ENCODE results near the gene NCS1.

DNA sequence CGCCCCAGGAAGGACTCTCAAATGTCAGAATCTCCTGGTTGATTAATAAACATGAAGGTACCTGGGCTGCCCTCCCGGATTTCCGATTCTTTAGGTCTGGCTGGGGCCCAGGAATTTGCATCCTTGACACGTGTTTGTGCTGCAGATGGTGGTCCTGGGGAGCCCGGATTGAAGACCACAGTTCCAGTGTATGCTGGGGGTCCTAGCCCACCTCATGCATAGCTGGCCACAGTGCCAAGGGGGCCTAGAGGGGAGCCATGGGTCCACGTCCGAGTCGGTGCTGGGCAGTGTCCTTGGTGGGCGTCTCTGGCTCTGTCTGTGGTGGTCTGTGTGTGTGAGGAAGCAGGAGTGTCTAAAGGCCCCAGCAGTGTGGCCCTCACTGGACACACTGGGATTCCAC, 3.2 kb downstream of the NCS1 start:
- TF ChIP-seq ZNF837 (tag by site-specific recombination; IDR thresholded peaks at IDR 0.05) (no peak), CTCF (tag by site-specific recombination; IDR thresholded peaks at IDR 0.05) (no peak), PATZ1 (tag by site-specific recombination; IDR thresholded peaks at IDR 0.05) (no peak), KLF16 (tag by site-specific recombination; IDR thresholded peaks at IDR 0.05) (no peak), ZBTB11 (tag by site-specific recombination; conservative IDR thresholded peaks at IDR 0.05; ENCODE audit: low read depth) (no peak), ZNF514 (tag by site-specific recombination; IDR thresholded peaks at IDR 0.05) (no peak), ZBTB8A (tag by site-specific recombination; IDR thresholded peaks at IDR 0.05) (no peak), OVOL3 (tag by site-specific recombination; IDR thresholded peaks at IDR 0.05) (no peak), ZNF274 (IDR thresholded peaks at IDR 0.05; ENCODE audit: low read length) (no peak), ZNF274 (tag by site-specific recombination; IDR thresholded peaks at IDR 0.05; ENCODE audit: borderline replicate concordance) (no peak)
- TF ChIP-seq, protein P1, sequence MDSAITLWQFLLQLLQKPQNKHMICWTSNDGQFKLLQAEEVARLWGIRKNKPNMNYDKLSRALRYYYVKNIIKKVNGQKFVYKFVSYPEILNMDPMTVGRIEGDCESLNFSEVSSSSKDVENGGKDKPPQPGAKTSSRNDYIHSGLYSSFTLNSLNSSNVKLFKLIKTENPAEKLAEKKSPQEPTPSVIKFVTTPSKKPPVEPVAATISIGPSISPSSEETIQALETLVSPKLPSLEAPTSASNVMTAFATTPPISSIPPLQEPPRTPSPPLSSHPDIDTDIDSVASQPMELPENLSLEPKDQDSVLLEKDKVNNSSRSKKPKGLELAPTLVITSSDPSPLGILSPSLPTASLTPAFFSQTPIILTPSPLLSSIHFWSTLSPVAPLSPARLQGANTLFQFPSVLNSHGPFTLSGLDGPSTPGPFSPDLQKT (IDR thresholded peaks at IDR 0.05; ENCODE audit: borderline replicate concordance, low read depth, low read length): no peak
- TF ChIP-seq, protein P2, sequence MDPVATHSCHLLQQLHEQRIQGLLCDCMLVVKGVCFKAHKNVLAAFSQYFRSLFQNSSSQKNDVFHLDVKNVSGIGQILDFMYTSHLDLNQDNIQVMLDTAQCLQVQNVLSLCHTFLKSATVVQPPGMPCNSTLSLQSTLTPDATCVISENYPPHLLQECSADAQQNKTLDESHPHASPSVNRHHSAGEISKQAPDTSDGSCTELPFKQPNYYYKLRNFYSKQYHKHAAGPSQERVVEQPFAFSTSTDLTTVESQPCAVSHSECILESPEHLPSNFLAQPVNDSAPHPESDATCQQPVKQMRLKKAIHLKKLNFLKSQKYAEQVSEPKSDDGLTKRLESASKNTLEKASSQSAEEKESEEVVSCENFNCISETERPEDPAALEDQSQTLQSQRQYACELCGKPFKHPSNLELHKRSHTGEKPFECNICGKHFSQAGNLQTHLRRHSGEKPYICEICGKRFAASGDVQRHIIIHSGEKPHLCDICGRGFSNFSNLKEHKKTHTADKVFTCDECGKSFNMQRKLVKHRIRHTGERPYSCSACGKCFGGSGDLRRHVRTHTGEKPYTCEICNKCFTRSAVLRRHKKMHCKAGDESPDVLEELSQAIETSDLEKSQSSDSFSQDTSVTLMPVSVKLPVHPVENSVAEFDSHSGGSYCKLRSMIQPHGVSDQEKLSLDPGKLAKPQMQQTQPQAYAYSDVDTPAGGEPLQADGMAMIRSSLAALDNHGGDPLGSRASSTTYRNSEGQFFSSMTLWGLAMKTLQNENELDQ (tag by site-specific recombination; IDR thresholded peaks at IDR 0.05; ENCODE audit: low read depth): no peak
